H9 (cell line): ENCODE results near the gene TOGARAM2. TPM values are rescaled to one million over a fixed set of nuclear protein-coding genes. Genes with fewer than 3 reads are reported as not detected.

Experiments
- DNase-seq: peaks from one replicate; pipeline ENCODE4 v3.0.0-alpha.2; 2017
- H2AFZ ChIP-seq: one replicate; pipeline ENCODE4 v1.6.1; 2013; ENCODE audit warnings: mild to moderate bottlenecking, low read length, control low read depth, moderate library complexity
- H2AK5ac ChIP-seq: 2 replicates; pipeline ENCODE4 v1.6.1; 2013; ENCODE audit warnings: low read length, control low read depth, mixed read lengths; ENCODE audit not compliant: insufficient read length
- H2BK120ac ChIP-seq: one replicate; pipeline ENCODE4 v1.6.1; 2013; ENCODE audit warnings: low read depth, mild to moderate bottlenecking, low read length, control low read depth, inconsistent platforms; ENCODE audit not compliant: poor library complexity, severe bottlenecking
- H2BK12ac ChIP-seq: 2 replicates; pipeline ENCODE4 v1.6.1; 2013; ENCODE audit warnings: low read length, control low read depth, mixed read lengths, low read depth; ENCODE audit not compliant: insufficient read length
- H2BK15ac ChIP-seq: 2 replicates; pipeline ENCODE4 v1.6.1; 2013; ENCODE audit warnings: low read depth, low read length, control low read depth
- H2BK20ac ChIP-seq: one replicate; pipeline ENCODE4 v1.6.1; 2013; ENCODE audit warnings: low read depth, mild to moderate bottlenecking, low read length, control low read depth, inconsistent platforms; ENCODE audit not compliant: poor library complexity, severe bottlenecking
- H2BK5ac ChIP-seq: 2 replicates; pipeline ENCODE4 v1.6.1; 2013; ENCODE audit warnings: low read length, control low read depth, mixed read lengths; ENCODE audit not compliant: insufficient read length
- H3K14ac ChIP-seq: 2 replicates; pipeline ENCODE4 v1.6.1; 2013; ENCODE audit warnings: low read length, control low read depth; ENCODE audit not compliant: insufficient read depth
- H3K18ac ChIP-seq: 2 replicates; pipeline ENCODE4 v1.6.1; 2013; ENCODE audit warnings: low read depth, mild to moderate bottlenecking, mixed read lengths, low read length, control low read depth; ENCODE audit not compliant: insufficient read length
- H3K23ac ChIP-seq: 2 replicates; pipeline ENCODE4 v1.6.1; 2013; ENCODE audit warnings: low read length, control low read depth, mixed read lengths, low read depth; ENCODE audit not compliant: insufficient read length
- H3K23me2 ChIP-seq: 2 replicates; pipeline ENCODE4 v1.6.1; 2013; ENCODE audit warnings: low read depth, mild to moderate bottlenecking, mixed read lengths, low read length, control low read depth; ENCODE audit not compliant: insufficient read length, poor library complexity, severe bottlenecking
- H3K27ac ChIP-seq: 2 replicates; pipeline ENCODE4 v1.5.1; 2013; ENCODE audit warnings: low read length, control low read depth, mixed read lengths, low read depth; ENCODE audit not compliant: insufficient read length
- H3K27me3 ChIP-seq: 2 replicates; pipeline ENCODE4 v1.6.1; 2013; ENCODE audit warnings: low read length, control low read depth, inconsistent platforms; ENCODE audit not compliant: insufficient read depth
- H3K4ac ChIP-seq: 2 replicates; pipeline ENCODE4 v1.6.1; 2013; ENCODE audit warnings: low read depth, mild to moderate bottlenecking, control low read depth, inconsistent platforms, low read length, moderate library complexity
- H3K4me1 ChIP-seq: 2 replicates; pipeline ENCODE4 v1.6.1; 2013; ENCODE audit warnings: low read length, control low read depth, inconsistent platforms; ENCODE audit not compliant: insufficient read depth
- H3K4me2 ChIP-seq: 2 replicates; pipeline ENCODE4 v1.6.1; 2013; ENCODE audit warnings: low read length, control low read depth, mixed read lengths; ENCODE audit not compliant: insufficient read length, insufficient read depth
- H3K56ac ChIP-seq: 2 replicates; pipeline ENCODE4 v1.6.1; 2013; ENCODE audit warnings: low read depth, mild to moderate bottlenecking, mixed read lengths, low read length, control low read depth; ENCODE audit not compliant: insufficient read length
- H3K79me1 ChIP-seq: 2 replicates; pipeline ENCODE4 v1.6.1; 2013; ENCODE audit warnings: low read depth, mild to moderate bottlenecking, moderate library complexity, low read length, control low read depth, inconsistent platforms; ENCODE audit not compliant: insufficient read depth, poor library complexity, severe bottlenecking
- H3K79me2 ChIP-seq: 2 replicates; pipeline ENCODE4 v1.6.1; 2013; ENCODE audit warnings: low read length, control low read depth, inconsistent platforms; ENCODE audit not compliant: insufficient read depth
- H3K9ac ChIP-seq: 2 replicates; pipeline ENCODE4 v1.6.1; 2013; ENCODE audit warnings: low read length, control low read depth, mixed read lengths; ENCODE audit not compliant: insufficient read length; ENCODE audit errors: extremely low read depth
- H3K9me3 ChIP-seq: one replicate; pipeline ENCODE4 v1.6.1; 2013; ENCODE audit warnings: low read depth, low read length, inconsistent platforms; ENCODE audit not compliant: control insufficient read depth
- H3T11ph ChIP-seq: one replicate; pipeline ENCODE4 v1.6.1; 2013; ENCODE audit warnings: mild to moderate bottlenecking, low read length, control low read depth, inconsistent platforms
- H4K20me1 ChIP-seq: one replicate; pipeline ENCODE4 v1.6.1; 2013; ENCODE audit not compliant: control insufficient read depth, insufficient read length, insufficient read depth
- H4K5ac ChIP-seq: 2 replicates; pipeline ENCODE4 v1.6.1; 2013; ENCODE audit warnings: low read depth, mild to moderate bottlenecking, mixed read lengths, low read length, control low read depth; ENCODE audit not compliant: insufficient read length
- H4K8ac ChIP-seq: replicated peaks from 2 replicates; pipeline ENCODE4 v1.6.1; 2013; ENCODE audit warnings: low read length, control low read depth, mixed read lengths, low read depth; ENCODE audit not compliant: insufficient read length
- H4K91ac ChIP-seq: 2 replicates; pipeline ENCODE4 v1.6.1; 2013; ENCODE audit warnings: low read depth, mild to moderate bottlenecking, moderate library complexity, mixed read lengths, low read length, control low read depth; ENCODE audit not compliant: insufficient read length
- H3K27ac Mint-ChIP-seq, 3 experiments: 2 replicates in 2 of 3; 3 replicates in 1 of 3; pipeline ENCODE4 v1.8.0; 2020 to 2021; ENCODE audit warnings: mixed read lengths in 3 of 3, mild to moderate bottlenecking in 1 of 3, moderate library complexity in 1 of 3
- H3K27me3 Mint-ChIP-seq: 2 replicates; pipeline ENCODE4 v1.8.0; 2021; ENCODE audit warnings: low read depth, mild to moderate bottlenecking, moderate library complexity, mixed read lengths
- H3K36me3 Mint-ChIP-seq, 3 experiments: 2 replicates in 2 of 3; 3 replicates in 1 of 3; pipeline ENCODE4 v1.8.0; 2020 to 2021; ENCODE audit warnings: low read depth in 3 of 3, mixed read lengths in 3 of 3; ENCODE audit not compliant: insufficient read depth in 1 of 3
- H3K4me1 Mint-ChIP-seq, 2 experiments: 2 replicates each; pipeline ENCODE4 v1.8.0; 2020; ENCODE audit warnings: mixed read lengths in 2 of 2
- H3K4me3 Mint-ChIP-seq, 2 experiments: 2 replicates in 1 of 2; 3 replicates in 1 of 2; pipeline ENCODE4 v1.8.0; 2020 to 2021; ENCODE audit warnings: mild to moderate bottlenecking in 2 of 2, mixed read lengths in 2 of 2, moderate library complexity in 1 of 2
- H3K9me3 Mint-ChIP-seq, 2 experiments: 2 replicates in 1 of 2; 3 replicates in 1 of 2; pipeline ENCODE4 v1.8.0; 2020; ENCODE audit warnings: mild to moderate bottlenecking in 2 of 2, mixed read lengths in 2 of 2, moderate library complexity in 1 of 2
- CTCF ChIP-seq: fragments of 200-600 bp; sonication (generic); conservative IDR thresholded peaks from 3 replicates; pipeline ENCODE4 v1.8.0; 2021; ENCODE audit warnings: antibody characterized with exemption, mild to moderate bottlenecking
- WGBS: extraction: QIAGEN DNeasy Blood & Tissue Kit; methylation state at CpG from one replicate; pipeline ENCODE4 v1.1.7; 2013; ENCODE audit warnings: missing lambda C conversion rate, low lambda C conversion rate, mixed read lengths; ENCODE audit not compliant: insufficient read length; ENCODE audit errors: extremely low coverage; 5-methylcytosine and 5-hydroxymethylcytosine counted together
- total RNA-seq: library from RNA; stranded (reverse); gene quantifications from 2 replicates; pipeline ENCODE4 v1.2.1, GENCODE V29; 2021

TOGARAM2 gene
- total RNA-seq, 1 experiment from 2014 or later: 0.83 TPM

GRCh38 chr2:29006980-29007301, 25.8 kb downstream of the TOGARAM2 start:
- H3K23ac ChIP-seq: no peak overlapping the region
- no peaks in the 10 kb centered on the region for H3K27me3 ChIP-seq
- Mint-ChIP-seq H3K4me3 (no peak overlapping the region), H3K9me3 (no peaks in the 10 kb centered on the region), H3K36me3 (no peaks in the 10 kb centered on the region), H3K4me1 (peaks cover 16 to 23% of the 10 kb centered on the region in 2 experiments), H3K27me3 (no peaks in the 10 kb centered on the region), H3K27ac (no peak overlapping the region)
- H3K9me3 ChIP-seq: no peaks in the 10 kb centered on the region
- no peak overlapping the region for H2BK120ac ChIP-seq
- H3K4ac ChIP-seq: no peak overlapping the region
- H2AK5ac ChIP-seq: no peak overlapping the region
- H3K14ac ChIP-seq: no peak overlapping the region
- no peaks in the 10 kb centered on the region for H3K23me2 ChIP-seq
- no peak overlapping the region for H4K91ac ChIP-seq
- no peak overlapping the region for H2AFZ ChIP-seq
- no peak for DNase-seq
- H3T11ph ChIP-seq: no peak overlapping the region
- no peak for TF ChIP-seq CTCF
- no peaks in the 10 kb centered on the region for H3K79me1 ChIP-seq
- no peak overlapping the region for H3K9ac ChIP-seq
- no peak overlapping the region for H2BK20ac ChIP-seq
- no peaks in the 10 kb centered on the region; the same call in 1 of the 2 replicates for H3K4me1 ChIP-seq
- no peak overlapping the region for H3K56ac ChIP-seq
- no peak overlapping the region for H3K27ac ChIP-seq
- WGBS: no CpG with 5 or more reads among the region's 2 CpGs
- no peak overlapping the region for H4K5ac ChIP-seq
- no peak overlapping the region for H3K4me2 ChIP-seq
- no peak overlapping the region for H2BK12ac ChIP-seq
- H2BK15ac ChIP-seq: no peak overlapping the region
- H2BK5ac ChIP-seq: no peak overlapping the region
- no peak overlapping the region for H3K18ac ChIP-seq
- no peaks in the 10 kb centered on the region for H3K79me2 ChIP-seq
- no peak overlapping the region for H4K8ac ChIP-seq
- H4K20me1 ChIP-seq: no peaks in the 10 kb centered on the region
